ENCODE data around the gene HIVEP3. TPM values are rescaled to one million over a fixed set of nuclear protein-coding genes. Genes with fewer than 3 reads are reported as not detected.

Gene HIVEP3
- total RNA-seq, 4 donors from 2014 or later, result 6.1 to 10.1 (median 7.8) TPM

DNA sequence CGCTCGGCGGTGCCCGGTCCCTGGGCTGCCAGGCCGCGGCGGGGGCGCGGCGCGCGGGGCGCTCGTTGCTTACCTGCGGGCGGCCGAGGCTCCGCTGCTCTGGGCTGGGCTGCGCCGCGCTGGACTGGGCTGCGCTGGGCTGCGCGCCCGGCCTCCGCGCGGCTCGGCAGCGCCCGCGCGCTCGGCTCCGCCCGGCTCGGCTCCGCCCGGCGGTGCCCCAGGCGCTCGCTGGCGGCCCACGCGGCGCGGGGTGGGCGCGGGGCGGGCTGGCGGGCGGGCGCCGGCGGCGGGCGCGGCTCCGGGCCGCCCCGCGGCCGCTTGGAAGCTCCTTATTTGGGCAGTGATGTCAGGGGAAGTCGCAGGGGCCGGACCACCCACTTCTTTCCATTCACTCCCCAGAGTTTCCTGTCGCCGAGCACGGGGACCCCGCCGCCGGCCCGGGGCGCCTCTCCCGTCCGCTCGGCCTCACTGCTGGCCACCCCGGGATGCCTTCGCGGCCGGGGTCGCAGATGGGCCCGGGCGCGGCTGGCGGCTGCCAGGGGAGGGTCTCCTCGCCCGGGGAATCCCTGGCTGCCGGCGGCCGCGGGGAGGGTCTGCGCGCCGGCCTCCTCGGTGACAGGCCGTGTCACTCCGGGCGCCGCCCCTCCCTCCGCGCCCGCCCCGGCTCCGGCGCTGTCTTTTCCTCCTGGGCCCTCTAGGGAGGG lies 256.5 kb downstream of the HIVEP3 start:
- DNase-seq (ENCODE audit: low spot score) (no peak), ATAC-seq (ENCODE audit: low FRiP score) (peak; percentile 74)
- TF ChIP-seq CTCF (IDR thresholded peaks at IDR 0.05), result no peak

DNA sequence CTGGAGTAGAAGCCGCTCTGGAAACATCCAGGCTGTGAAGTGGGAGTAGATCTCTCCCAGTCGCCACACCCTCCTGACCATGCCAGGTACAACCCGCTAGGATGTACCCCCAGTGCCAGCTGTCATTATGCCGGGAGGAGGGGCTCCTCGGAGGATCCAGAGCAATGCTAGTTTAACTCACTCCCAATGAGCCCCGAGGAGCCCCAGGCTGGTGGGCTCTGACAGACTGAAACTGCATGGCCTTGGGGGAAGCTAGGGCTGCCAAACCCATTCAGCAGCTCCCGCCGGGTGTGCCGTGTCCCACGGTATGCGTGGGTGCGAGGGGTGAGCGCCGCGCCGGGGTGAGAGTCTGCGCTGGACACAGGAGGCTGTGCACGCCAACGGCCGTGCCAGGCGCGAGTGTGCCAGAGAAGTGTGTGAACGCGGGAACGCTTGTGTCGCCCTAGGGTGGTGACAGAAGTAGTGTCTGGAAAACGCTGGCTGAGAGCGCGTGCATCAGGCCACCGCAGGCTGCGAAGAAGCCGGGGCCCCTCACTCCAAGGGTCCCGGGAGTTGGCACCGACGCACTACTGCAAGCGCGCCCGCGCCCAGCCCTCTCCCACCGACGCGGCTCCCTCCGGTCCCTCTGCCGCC lies 257.2 kb downstream of the HIVEP3 start:
- ATAC-seq (ENCODE audit: low FRiP score) (peak; percentile 2), DNase-seq (ENCODE audit: low spot score) (no peak)
- TF ChIP-seq CTCF (IDR thresholded peaks at IDR 0.05), result no peak

GRCh38 chr1:41660570-41661427 lies 257.9 kb downstream of the HIVEP3 start:
- TF ChIP-seq CTCF (IDR thresholded peaks at IDR 0.05), result no peak
- ATAC-seq (ENCODE audit: low FRiP score), result no peak

GRCh38 chr1:41659903-41660302 lies 258.8 kb downstream of the HIVEP3 start:
- DNase-seq (ENCODE audit: low spot score), result no peak
- no peak for ATAC-seq (ENCODE audit: low FRiP score)
- no peak for TF ChIP-seq CTCF (IDR thresholded peaks at IDR 0.05)

More at GRCh38 chr1:41660570-41661427, 257.9 kb downstream of the HIVEP3 start:
- no peak for DNase-seq (ENCODE audit: low spot score)

DNA sequence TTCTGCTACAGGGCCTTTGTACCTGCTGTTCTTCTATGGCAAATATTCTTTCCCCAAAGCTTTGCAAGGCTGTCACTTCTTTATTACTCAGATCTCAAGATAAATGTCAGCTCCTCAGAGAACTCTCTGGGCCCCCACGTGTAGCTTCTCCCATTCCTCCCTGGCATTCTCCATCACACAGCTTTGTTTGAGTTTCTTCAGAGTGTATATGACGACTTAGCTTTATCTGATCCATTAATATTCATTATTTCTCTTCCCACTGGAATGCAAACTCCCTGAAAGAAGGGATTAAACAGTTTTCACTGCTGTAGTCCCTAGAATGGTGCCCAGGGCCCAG lies 259.6 kb downstream of the HIVEP3 start:
- ATAC-seq (ENCODE audit: low FRiP score) (no peak), DNase-seq (ENCODE audit: low spot score) (no peak)
- no peak for TF ChIP-seq CTCF (IDR thresholded peaks at IDR 0.05)

DNA sequence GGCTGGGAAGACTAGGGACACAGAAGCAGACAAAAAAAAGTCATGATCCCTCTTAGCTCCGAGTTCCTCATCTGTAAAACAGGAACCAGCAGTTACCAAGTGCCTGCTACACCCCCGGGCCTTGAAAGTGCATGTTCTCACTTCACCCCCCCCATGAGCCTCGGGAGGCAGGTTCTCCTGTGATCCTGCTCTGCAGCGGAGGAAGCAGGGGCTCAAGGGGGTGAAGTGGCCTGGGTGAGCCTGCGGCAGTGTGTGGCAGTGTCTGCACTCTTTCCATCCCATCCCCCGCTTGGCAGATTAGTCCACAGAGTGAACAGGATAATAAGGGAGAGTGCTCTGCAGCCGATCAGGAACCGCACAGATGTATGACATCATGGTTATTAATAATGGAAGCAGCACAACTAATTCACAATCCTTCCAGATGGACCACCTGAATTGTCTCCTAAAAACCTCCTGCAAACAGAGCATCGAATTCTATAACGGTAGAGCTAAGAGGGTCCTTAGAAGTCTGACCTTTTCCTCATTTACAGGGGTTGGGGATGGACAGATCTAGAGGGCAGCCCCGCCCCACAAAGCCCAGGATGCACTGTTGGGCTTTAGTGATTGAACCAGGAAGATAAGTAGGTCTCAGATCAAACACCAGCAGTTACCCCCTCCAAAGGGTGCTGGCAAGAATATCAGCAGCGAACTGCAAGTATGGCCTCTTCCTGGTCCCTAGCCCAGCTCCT lies 260.1 kb downstream of the HIVEP3 start:
- TF ChIP-seq CTCF (IDR thresholded peaks at IDR 0.05), result no peak
- ATAC-seq (ENCODE audit: low FRiP score) (no peak), DNase-seq (ENCODE audit: low spot score) (no peak)

Data from omental fat pad (tissue), 4 donors.